ENCODE data around the gene HEXIM2.
A peak's percentile ranks its signal among the peaks of the same experiment; 100 is the strongest.

HEXIM2 gene

DNA sequence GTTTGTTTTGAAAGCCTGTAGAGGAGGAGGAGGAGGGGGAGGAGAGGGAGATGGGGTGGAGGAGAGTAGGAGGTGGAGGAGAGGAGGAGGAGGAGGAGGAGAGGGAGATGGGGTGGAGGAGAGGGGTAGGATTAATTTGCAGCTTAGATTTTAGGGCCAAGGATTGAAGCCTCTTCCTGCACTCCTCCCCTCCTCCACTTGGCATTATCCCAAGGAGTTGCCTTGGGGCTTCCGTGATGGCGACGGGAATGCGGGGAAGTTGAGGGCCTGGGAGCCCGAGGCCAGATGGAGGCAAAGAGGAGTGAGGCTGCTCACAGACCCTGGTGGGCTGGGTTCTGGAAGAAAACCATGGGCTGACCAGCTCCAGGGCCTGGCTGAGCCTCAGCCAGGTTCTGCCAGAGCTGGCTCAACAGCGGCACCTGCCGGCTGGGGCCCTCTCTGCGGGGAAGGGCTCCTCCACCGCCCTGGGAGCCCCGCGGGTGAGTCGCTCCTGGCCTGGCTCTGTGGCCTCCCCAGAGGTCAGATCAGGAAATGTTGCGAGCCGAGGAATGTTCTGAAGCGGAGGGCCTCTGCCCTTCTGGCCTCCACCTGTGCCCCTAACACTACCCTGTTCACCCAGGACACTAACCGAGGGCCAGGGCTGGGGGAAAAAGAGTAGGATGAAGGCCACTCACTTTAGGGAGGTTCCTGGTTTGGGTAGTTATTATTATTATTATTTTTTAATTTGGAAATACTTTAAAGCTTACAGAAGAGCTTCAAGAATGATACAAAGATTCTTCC, 36.1 kb downstream of the HEXIM2 start (continued):
- TF ChIP-seq ZNF10 (tag by site-specific recombination; IDR thresholded peaks at IDR 0.05) (0 out of 2 replicates have a peak, but pooled peaks have one; percentile 10), ZSCAN16 (tag by site-specific recombination; IDR thresholded peaks at IDR 0.05) (0 out of 2 replicates have a peak, but pooled peaks have one; percentile 38), GLI2 (tag by site-specific recombination; IDR thresholded peaks at IDR 0.05; ENCODE audit: borderline replicate concordance, low read depth) (no peak), ZSCAN23 (tag by site-specific recombination; IDR thresholded peaks at IDR 0.05) (no peak), ZNF558 (tag by site-specific recombination; IDR thresholded peaks at IDR 0.05) (no peak), ZNF132 (tag by site-specific recombination; IDR thresholded peaks at IDR 0.05; ENCODE audit: borderline replicate concordance) (no peak), FEZF1 (tag by site-specific recombination; IDR thresholded peaks at IDR 0.05) (no peak), KLF16 (tag by site-specific recombination; IDR thresholded peaks at IDR 0.05) (peak; percentile 34), SP7 (tag by site-specific recombination; IDR thresholded peaks at IDR 0.05) (peak; percentile 54; the same call in 1 of the 2 replicates), ZBTB8A (tag by site-specific recombination; IDR thresholded peaks at IDR 0.05) (peak; percentile 51; the same call in 1 of the 2 replicates), ZNF341 (tag by site-specific recombination; IDR thresholded peaks at IDR 0.05; ENCODE audit: low read depth) (0 out of 2 replicates have a peak, but pooled peaks have one; percentile 7), ZNF214 (tag by site-specific recombination; IDR thresholded peaks at IDR 0.05; ENCODE audit: borderline replicate concordance) (no peak), ZNF654 (tag by site-specific recombination; IDR thresholded peaks at IDR 0.05; ENCODE audit: low read depth) (peak; percentile 89), IKZF3 (tag by site-specific recombination; IDR thresholded peaks at IDR 0.05) (peak; percentile 81), ZNF610 (tag by site-specific recombination; IDR thresholded peaks at IDR 0.05; ENCODE audit: borderline replicate concordance) (0 out of 2 replicates have a peak, but pooled peaks have one; percentile 34), KLF7 (tag by site-specific recombination; IDR thresholded peaks at IDR 0.05; ENCODE audit: borderline replicate concordance) (no peak), ZXDB (tag by site-specific recombination; IDR thresholded peaks at IDR 0.05) (peak; percentile 56; the same call in 1 of the 2 replicates), ZNF670 (tag by site-specific recombination; IDR thresholded peaks at IDR 0.05; ENCODE audit: low read depth) (no peak), ZNF324 (tag by site-specific recombination; IDR thresholded peaks at IDR 0.05) (peak; percentile 84; the same call in 1 of the 2 replicates), ZNF416 (tag by site-specific recombination; IDR thresholded peaks at IDR 0.05) (no peak), ZNF514 (tag by site-specific recombination; IDR thresholded peaks at IDR 0.05) (no peak), SETDB1 (IDR thresholded peaks at IDR 0.05; ENCODE audit: insufficient read length, low read length) (no peak), ZNF548 (tag by site-specific recombination; IDR thresholded peaks at IDR 0.05) (no peak), ZNF175 (tag by site-specific recombination; IDR thresholded peaks at IDR 0.05) (no peak), ZFHX2 (tag by site-specific recombination; conservative IDR thresholded peaks at IDR 0.05) (peak; percentile 97), ZNF223 (tag by site-specific recombination; IDR thresholded peaks at IDR 0.05) (0 out of 2 replicates have a peak, but pooled peaks have one; percentile 39), ZNF837 (tag by site-specific recombination; IDR thresholded peaks at IDR 0.05) (no peak), ZNF2 (tag by site-specific recombination; IDR thresholded peaks at IDR 0.05) (peak; percentile 91)
- TF ChIP-seq, protein P1, sequence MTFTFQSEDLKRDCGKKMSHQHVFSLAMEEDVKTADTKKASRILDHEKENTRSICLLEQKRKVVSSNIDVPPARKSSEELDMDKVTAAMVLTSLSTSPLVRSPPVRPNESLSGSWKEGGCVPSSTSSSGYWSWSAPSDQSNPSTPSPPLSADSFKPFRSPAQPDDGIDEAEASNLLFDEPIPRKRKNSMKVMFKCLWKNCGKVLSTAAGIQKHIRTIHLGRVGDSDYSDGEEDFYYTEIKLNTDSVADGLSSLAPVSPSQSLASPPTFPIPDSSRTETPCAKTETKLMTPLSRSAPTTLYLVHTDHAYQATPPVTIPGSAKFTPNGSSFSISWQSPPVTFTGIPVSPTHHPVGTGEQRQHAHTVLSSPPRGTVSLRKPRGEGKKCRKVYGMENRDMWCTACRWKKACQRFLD (tag by site-specific recombination; IDR thresholded peaks at IDR 0.05) = no peak
- TF ChIP-seq, protein P2, sequence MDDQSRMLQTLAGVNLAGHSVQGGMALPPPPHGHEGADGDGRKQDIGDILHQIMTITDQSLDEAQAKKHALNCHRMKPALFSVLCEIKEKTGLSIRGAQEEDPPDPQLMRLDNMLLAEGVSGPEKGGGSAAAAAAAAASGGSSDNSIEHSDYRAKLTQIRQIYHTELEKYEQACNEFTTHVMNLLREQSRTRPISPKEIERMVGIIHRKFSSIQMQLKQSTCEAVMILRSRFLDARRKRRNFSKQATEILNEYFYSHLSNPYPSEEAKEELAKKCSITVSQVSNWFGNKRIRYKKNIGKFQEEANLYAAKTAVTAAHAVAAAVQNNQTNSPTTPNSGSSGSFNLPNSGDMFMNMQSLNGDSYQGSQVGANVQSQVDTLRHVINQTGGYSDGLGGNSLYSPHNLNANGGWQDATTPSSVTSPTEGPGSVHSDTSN (CRISPR knock-in tag; IDR thresholded peaks at IDR 0.05) = no peak
- TF ChIP-seq, protein P3, sequence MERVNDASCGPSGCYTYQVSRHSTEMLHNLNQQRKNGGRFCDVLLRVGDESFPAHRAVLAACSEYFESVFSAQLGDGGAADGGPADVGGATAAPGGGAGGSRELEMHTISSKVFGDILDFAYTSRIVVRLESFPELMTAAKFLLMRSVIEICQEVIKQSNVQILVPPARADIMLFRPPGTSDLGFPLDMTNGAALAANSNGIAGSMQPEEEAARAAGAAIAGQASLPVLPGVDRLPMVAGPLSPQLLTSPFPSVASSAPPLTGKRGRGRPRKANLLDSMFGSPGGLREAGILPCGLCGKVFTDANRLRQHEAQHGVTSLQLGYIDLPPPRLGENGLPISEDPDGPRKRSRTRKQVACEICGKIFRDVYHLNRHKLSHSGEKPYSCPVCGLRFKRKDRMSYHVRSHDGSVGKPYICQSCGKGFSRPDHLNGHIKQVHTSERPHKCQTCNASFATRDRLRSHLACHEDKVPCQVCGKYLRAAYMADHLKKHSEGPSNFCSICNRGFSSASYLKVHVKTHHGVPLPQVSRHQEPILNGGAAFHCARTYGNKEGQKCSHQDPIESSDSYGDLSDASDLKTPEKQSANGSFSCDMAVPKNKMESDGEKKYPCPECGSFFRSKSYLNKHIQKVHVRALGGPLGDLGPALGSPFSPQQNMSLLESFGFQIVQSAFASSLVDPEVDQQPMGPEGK (tag by site-specific recombination; IDR thresholded peaks at IDR 0.05) = peak; percentile 58
- TF ChIP-seq, protein P4, sequence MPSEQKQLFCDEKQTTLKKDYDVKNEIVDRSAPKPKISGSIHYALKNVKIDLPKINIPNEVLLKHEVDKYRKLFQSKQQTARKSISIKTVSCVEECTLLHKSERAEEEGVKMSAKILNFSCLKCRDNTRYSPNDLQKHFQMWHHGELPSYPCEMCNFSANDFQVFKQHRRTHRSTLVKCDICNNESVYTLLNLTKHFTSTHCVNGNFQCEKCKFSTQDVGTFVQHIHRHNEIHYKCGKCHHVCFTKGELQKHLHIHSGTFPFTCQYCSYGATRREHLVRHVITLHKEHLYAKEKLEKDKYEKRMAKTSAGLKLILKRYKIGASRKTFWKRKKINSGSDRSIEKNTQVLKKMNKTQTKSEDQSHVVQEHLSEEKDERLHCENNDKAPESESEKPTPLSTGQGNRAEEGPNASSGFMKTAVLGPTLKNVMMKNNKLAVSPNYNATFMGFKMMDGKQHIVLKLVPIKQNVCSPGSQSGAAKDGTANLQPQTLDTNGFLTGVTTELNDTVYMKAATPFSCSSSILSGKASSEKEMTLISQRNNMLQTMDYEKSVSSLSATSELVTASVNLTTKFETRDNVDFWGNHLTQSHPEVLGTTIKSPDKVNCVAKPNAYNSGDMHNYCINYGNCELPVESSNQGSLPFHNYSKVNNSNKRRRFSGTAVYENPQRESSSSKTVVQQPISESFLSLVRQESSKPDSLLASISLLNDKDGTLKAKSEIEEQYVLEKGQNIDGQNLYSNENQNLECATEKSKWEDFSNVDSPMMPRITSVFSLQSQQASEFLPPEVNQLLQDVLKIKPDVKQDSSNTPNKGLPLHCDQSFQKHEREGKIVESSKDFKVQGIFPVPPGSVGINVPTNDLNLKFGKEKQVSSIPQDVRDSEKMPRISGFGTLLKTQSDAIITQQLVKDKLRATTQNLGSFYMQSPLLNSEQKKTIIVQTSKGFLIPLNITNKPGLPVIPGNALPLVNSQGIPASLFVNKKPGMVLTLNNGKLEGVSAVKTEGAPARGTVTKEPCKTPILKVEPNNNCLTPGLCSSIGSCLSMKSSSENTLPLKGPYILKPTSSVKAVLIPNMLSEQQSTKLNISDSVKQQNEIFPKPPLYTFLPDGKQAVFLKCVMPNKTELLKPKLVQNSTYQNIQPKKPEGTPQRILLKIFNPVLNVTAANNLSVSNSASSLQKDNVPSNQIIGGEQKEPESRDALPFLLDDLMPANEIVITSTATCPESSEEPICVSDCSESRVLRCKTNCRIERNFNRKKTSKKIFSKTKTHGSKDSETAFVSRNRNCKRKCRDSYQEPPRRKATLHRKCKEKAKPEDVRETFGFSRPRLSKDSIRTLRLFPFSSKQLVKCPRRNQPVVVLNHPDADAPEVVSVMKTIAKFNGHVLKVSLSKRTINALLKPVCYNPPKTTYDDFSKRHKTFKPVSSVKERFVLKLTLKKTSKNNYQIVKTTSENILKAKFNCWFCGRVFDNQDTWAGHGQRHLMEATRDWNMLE (tag by site-specific recombination; conservative IDR thresholded peaks at IDR 0.05; ENCODE audit: low read depth) = peak; percentile 9; the same call in 1 of the 2 replicates

All from HEK293 (cell line).